Activated CD8-positive, alpha-beta memory T cell treated with anti-CD3 and anti-CD28 coated beads, Interleukin-2, amount 50 U/mL, for 1 hour (primary cell): ENCODE data around the gene NPR2.
A peak's percentile ranks its signal among the peaks of the same experiment; 100 is the strongest.

ENCODE experiments used
- DNase-seq: peaks from one replicate; pipeline ENCODE4 v3.0.0-alpha.2; 2020; ENCODE audit errors: extremely low read depth

Gene NPR2

DNA sequence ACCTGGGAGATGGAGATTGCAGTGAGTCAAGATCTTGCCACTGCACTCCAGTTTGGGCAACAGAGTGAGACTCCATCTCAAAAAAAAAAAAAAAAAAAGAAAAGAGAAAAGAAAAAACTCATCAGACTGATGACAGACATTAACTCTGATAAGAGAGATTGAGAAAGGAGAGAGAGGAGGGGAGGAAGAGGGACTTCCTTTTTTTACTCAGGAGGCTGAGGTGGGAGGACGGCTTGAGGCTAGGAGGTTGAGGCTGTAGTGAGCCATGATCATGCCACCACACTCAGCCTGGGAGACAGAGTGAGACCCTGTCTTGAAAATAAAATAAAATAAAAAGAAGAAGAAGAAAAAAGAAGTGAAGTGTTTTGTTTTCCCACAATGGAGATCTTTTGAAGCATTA is 27.6 kb upstream of the NPR2 start:
- DNase-seq = no peak

DNA sequence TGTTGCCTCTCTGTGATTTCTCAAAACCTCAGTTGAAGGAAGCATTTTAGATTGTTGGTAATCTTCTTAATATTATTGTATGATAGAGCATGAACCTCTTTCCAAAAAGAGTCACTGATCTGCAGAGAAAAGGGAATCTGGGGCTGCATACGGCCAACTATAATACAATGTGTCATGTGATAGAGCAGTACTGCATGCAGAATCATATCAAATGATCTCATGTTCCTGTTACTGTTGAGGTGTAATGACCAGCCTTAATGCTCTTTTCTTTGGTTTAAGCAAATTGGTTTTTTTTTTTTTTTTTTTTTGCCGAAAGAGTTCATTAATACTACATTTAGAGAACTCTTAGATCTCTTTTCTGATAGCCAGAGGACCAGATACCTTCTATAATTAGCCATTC is 24.4 kb upstream of the NPR2 start:
- DNase-seq = no peak

DNA sequence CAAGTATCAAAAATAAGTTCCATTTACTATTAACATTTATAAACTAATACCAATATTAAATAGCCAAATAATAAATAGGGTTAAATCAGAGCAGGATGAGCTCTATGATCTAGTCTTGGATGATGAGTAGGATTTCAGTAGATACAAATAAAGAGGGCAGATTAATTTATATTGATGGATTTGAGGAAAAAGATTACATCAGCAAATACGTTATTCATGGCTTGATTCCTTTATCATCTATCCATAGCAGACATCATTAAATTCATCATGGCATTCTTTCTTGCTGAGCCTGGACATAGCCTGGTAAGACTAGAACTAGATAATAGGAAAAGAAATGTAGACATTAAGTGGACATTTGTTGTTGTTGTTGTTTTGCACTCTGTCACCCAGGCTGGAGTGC is 23.9 kb upstream of the NPR2 start:
- no peak for DNase-seq

DNA sequence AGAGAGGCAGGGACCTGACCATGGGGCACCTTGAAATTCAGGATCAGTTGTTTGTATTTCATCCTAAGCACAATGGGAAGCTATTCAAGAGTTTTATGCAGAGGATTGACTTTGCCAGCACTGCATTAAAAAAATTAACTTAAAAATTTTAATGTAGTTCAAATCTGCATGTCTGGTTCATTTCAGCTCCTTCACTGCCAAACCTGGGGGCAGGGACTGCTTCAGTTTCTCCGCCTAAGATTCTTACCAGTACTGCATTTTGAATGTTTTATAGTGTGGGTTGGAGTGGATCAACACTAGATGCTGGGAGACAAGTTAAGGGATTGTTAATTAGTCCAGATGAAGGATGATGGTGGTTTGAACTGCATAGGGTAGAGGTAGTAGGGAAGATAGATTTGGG is 21.6 kb upstream of the NPR2 start:
- no peak for DNase-seq

DNA sequence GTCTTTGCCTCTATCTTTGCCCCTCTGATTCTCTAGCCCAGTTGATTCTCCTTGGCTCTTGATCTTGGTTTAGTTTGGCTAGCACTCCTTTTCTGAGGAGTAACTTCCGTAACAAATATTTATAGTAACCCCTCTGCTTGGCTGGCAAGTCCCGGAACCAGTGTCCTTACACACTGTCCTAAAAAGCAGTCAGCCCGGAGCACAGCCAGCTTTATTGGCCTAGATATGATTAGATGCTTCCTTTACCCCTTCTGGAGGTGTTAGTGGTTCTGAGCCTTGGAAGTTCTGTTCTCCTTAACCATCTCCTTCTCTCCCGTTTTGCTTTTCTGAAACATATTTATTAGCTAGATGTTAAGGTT is 20.3 kb upstream of the NPR2 start:
- no peak for DNase-seq

DNA sequence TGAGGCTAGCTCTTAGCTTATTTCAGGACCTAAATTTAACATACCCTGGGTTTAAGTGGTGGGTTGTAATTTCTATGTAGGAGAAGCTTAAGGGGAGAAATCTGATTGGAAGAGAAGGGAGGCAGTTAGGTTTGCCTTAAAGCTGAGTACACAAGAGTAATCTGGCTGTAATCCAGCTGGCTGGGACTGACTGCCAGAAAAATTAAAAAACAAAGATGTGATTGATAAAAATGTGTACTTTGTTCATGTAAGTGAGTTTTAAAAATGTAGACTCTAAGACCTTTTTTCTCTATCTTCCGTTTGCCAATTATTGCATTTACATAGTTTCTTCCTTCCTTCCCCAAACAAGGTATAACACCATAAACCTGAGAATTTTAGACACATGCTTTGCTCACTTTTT is 19.9 kb upstream of the NPR2 start:
- DNase-seq = no peak

DNA sequence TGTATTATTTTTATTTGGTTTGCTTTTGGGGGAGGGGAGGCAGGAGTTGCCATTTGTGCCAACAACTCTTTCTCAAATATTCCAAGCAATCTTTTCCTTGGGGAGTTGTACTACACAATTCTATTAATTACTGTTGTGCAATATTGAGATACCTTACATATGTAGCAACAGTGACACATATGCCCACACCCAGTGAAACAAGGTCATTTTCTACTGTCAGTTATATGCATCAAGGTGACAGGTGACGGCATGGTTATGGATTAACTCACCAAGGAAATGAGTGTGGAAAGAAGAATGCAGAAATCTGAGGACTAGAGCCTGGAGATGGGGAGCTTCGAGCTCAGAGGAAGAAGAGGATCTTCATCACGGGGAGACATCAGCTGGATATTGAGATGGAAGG is 19.4 kb upstream of the NPR2 start:
- no peak for DNase-seq

DNA sequence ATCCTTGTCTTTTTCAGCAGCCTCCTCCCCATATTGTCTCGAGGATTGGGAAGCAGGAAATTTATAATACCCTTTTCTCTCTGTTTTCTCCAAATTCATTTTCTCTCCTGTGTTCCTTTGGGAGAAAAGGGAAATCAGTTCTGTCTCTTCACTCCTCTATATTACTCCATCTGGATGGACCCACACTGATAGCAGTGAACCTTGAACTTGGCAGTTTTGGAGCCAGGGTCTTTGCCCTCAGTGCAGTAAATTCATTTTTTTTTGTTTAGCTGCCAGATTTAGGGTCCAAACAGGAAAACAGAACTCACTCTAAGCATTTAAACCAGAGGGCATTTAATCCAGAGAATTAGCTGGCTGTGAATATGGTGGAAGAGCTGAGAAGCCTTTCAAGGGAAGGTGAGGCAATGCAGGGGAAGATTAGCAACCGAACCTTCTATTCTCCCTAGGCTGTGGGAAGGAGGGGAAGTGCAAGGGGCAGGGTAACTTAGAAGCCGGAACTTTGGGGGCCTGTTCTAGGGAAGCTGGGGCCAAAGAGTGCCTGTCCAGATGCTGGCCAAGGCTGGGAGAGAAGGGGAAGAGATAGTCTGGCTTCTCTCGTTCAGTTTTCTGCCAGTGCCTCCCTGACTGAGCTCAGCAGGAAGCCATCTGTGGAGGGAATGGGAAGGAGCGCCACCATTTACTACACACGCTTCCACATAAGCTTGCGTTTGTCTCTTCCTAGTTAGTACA is 16.3 kb upstream of the NPR2 start:
- DNase-seq = no peak

DNA sequence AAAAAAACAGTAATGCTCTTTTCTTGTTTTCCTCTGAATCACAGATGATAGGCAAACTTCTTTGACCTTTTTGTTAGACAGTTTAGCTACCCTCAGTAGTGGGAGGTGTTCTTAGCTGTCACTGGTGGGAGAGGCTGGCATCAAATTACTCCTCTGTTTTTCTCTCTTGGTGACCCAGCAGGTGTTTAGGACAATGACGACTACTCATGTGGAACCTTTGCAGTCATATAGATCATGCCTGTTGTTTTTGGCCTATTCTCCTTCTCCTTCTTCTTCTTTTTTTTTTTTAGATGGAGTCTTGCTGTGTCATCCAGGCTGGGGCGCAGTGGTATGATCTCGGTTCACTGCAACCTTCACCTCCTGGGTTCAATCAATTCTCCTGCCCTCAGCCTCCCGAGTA is 15.4 kb upstream of the NPR2 start:
- no peak for DNase-seq

DNA sequence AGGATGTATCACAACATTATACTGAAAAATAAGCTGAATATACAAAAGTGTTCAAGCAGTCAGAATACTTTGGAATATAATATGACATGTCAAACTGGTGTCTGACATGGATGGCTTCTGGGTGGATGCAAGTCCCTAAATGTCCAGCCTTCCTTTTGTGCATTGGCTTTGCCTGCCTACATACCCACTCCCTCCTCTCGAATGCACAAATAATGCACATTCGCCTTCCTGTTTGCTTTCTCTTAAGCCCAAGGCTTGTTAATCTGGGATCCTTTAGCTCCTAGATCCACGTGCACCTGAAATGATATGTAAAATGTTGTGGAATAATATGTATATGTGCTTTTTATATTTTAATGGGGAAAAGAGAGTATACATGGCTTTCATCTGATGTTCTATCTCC is 12.9 kb upstream of the NPR2 start:
- DNase-seq = no peak

DNA sequence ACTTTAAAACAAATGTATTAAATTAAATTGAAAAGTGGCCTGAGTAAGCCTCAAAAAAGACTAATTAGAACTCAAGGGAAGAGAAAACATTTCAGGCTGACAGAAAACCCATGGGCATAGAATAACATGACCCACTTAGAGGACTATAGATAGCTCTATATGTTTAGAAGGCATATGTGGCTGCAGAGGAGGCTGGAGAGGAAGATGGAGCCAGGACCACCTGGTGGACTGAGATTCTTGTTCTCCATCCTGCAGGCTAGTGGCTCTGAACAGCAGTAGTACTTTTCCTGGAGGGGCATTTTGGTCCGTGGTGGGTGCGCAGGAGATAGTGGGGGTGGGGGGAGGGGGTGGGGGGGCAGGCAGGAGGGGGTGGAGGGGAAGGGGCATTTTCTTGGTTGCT is 10.3 kb upstream of the NPR2 start:
- DNase-seq = no peak

DNA sequence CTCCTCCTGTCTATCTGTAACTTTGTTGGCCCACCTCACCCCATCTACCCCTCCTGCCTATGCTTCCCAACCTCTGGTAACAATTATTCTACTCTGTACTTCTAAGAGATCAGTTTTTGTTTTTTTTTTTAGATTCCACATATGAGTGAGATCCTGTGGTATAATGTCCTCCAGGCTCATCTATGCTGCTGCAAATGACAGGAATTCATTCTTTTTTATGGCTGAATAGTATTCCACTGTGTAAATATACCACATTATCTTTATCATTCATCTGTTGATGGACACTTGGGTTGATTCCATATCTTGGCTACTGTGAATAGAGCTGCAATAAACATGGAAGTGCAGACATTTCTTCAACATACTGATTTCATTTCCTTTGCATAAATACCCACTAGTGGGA is 8.0 kb upstream of the NPR2 start:
- DNase-seq = no peak

DNA sequence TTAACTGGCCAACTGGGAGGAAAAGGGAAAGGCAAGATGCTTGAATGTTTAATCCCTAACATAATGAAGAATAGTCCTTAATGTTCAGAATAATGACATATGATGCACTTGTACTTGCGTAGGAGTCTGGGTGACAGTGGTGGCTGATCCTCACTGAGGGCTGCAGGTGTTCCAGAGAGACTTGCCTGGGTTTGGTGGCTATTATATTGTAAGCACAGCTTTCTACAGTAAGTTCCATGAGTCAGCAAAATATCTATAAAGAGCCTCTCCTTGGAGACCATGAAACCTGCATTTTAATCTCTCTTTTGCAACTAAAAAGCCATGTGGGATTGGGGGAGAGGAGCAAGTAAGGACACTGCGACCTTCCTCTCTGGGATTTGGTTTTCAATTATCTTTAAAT is 1.9 kb upstream of the NPR2 start:
- DNase-seq = no peak

DNA sequence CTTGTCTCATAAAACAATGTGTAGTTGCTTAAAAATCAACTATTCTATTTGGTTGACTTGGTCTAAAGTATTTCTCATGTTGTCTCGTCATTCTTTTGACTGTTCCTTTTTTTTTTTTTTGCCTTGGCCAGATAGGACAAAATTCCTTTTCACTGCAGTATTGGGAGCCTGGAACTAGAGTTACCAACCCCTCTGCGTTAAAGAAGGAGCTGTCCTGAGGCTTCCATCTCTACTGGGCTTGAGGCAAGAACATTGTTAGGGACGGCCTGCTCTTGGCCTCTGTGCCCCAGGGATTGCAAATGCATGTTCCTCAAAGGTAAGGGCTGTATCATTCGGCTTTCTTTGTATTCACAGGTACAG is 1.4 kb upstream of the NPR2 start:
- no peak for DNase-seq

DNA sequence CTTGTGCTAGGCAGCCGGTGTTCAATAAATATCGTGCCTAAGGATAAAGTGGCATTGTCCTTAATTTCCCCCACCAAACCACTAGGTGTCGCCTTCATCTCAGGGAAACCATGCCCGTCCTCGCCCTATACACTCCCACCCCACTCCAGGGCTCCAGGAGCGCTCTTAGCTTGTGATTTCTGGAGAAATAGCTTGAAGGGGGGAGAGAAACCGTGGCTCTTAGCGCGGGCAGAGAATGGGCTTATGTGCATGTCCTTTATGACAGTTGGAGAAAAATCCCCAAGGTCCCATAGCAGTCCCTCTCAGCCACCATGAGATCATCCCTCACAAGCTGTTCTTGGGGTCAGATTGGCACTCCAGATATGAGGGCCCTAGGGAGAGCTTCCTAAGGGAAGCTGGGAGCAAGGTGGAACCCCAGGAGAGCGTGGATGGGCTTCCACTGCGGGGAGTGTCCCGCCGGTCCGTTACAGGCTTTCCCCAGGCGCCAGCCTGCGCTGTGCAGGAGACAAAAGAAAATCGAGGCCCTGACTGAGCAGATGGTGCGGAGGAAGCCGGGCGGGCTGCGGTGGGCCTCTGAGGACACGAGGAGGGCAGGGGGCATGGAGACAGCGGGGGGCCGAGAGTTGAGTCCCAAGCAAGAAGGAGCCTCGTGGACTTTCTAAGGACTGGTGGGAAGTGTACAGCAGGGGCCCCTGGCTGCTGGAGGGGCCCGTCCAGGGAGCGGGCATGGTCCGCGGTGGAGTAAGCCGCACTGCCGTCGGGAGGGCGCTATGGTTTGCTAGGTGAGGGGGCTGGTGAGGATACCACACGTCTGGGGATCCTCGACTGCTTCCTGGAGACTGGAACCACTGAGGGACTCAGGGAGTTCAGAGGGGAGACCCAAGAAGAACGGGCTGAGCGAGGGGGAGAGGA is 750 bp upstream of the NPR2 start:
- peak; percentile 37 for DNase-seq

DNA sequence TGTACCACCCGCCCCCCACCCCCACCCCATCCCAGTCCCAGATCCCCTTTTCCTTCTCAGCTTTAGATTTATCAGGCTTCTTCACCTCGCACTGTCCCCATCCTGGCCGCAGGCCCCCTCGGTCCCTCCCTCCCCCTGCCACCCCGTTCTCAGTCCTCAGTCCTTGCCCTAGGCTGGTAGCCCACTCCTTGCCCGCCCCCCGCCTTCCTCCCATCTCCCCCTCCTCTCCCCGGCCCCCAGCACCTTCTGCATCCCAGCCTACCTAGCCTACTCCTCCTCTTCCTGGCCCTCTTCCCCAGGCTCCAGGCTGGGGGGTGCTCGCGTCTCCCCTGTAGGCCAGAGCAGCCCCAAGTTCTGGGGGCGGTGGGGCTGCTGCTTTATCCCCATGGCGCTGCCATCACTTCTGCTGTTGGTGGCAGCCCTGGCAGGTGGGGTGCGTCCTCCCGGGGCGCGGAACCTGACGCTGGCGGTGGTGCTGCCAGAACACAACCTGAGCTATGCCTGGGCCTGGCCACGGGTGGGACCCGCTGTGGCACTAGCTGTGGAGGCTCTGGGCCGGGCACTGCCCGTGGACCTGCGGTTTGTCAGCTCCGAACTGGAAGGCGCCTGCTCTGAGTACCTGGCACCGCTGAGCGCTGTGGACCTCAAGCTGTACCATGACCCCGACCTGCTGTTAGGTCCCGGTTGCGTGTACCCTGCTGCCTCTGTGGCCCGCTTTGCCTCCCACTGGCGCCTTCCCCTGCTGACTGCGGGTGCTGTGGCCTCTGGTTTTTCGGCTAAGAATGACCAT is 828 bp downstream of the NPR2 start:
- DNase-seq = no peak

DNA sequence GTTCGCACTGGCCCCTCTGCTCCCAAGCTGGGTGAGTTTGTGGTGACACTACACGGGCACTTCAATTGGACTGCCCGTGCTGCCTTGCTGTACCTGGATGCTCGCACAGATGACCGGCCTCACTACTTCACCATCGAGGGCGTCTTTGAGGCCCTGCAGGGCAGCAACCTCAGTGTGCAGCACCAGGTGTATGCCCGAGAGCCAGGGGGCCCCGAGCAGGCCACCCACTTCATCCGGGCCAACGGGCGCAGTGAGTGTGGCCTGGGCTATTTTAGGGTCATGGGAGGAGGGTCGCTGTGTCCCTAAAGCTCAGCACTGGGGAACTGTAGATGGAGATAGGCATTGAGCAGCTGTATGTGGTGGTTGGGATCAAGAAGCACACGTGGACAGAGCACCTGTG is 1.4 kb downstream of the NPR2 start:
- DNase-seq = no peak

DNA sequence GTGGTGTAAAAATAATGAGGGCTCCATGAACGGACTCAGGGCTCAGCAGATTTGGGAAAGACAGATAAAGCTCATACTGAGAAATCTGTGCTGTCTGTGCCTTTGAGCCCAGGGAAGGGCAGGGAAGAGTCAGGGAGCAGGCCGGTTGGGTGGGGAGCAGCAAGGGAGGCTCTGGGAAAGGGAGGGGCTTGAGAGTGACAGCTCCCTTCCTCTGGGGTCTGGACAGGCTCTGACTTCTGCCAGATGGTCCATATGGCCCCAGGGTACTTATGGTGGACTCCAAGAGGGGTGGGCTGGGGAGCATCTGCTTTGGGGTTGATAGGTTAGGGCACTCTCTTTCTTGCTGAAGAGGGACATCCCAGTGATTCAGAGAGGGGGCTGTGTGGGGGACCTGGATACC is 2.1 kb downstream of the NPR2 start:
- no peak for DNase-seq

DNA sequence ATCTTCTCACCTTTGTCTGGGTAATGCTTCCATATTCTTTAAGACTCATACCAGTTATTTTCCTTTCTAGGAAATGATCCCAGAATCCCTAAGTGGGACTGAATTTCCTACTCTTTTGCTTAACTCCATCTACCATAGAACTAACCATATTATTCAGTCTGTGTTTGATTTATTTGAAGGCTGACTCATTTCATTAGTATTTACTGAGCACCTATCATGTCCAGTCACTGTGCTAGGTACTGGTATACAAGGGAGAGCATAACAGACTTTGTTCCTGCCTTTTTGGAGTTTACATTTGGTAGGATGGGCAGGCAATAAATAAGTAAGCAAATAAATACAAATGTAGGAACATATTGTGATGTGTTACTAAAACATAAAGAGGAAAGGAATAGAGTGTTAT is 4.3 kb downstream of the NPR2 start:
- DNase-seq = no peak

DNA sequence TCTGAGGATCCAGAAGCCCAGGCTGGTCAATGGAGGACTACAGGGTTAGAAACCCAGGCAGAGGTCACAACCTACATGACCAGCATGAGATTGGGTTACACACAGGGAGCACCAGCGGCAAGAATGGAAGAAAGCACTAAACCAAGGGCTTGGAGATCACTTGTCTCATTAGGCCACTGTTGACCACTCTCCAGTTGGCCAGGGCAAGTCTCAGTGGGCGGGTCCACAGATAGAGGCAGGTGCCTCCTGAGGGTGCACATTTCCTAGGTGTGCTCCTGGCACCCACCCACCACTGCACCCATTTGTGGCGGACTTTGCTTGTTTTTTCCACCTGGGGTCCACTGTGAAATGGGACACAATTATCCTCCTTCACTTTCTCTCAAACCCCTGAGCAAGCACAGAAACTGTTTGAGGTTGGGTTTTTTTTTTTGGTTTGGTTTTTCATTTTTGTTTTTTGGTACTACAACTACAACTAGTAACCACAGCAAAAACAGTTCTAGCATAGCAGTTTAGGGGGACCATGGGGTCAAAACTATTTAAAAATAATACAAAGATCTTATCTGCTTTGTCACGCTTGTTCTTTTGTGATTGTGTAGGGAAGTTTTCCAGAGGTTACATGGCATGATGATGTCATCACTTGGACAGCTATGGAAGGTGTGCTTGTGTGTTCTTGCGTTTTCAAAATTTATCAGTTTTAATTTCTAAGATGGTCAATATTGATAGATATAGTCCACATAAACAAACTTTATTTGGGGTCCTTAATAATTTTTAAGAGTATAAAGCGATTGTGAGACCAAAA is 6.1 kb downstream of the NPR2 start:
- no peak for DNase-seq

DNA sequence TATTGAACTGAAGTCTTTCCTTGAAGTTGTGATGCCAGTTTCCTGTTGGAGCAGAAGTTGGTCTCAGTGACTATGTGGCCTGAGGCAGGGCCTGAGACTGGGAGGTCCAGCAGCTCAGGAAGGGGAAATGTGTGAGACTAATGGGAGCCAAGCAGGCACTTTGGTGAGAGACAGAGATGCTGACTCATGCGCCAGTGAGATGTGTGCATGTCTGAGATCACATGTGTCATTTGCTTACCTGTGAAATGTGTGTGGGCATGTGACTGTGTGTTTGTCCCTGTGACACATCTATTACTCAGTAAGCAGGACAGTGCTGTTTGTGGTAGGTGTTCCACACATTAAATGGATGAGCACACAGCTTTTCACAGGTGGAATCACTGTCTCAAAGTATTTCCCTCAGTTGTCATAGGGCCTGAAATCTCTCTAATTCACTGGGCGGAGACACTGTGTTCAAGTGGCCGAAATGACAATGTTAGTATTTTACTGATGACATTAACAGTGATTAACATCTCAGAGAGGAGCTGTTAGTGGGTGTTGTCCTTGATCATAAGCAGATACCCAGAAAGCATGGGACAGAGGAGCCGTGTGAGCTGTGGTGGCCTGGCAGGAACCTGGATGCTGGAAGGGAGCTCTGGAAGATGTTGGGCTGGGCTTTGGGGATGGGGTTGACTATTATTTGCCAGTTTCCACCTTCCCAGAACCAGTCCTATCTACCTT is 7.4 kb downstream of the NPR2 start:
- DNase-seq = no peak
